ENCODE measurements around the gene WDFY4.

The WDFY4 gene

DNA sequence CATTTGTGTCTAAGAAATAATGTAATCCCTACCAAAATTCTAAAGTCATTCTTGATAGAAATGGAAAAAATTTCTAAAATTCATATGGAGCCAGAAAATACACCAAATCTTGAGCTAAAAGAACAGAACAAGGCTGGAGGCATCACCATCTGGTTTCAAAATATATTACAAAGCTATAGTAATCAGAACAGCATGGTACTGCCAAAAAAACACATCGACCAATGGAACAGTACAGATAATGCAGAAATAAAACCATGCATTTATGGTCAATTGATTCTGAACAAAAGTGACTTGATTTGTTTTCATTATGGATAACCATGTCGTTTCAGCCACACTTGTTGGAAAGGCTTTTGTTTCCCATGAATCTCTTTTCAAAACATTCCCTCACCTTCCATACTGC is 7.0 kb upstream of the WDFY4 start (continued):
- TF ChIP-seq, protein P1, sequence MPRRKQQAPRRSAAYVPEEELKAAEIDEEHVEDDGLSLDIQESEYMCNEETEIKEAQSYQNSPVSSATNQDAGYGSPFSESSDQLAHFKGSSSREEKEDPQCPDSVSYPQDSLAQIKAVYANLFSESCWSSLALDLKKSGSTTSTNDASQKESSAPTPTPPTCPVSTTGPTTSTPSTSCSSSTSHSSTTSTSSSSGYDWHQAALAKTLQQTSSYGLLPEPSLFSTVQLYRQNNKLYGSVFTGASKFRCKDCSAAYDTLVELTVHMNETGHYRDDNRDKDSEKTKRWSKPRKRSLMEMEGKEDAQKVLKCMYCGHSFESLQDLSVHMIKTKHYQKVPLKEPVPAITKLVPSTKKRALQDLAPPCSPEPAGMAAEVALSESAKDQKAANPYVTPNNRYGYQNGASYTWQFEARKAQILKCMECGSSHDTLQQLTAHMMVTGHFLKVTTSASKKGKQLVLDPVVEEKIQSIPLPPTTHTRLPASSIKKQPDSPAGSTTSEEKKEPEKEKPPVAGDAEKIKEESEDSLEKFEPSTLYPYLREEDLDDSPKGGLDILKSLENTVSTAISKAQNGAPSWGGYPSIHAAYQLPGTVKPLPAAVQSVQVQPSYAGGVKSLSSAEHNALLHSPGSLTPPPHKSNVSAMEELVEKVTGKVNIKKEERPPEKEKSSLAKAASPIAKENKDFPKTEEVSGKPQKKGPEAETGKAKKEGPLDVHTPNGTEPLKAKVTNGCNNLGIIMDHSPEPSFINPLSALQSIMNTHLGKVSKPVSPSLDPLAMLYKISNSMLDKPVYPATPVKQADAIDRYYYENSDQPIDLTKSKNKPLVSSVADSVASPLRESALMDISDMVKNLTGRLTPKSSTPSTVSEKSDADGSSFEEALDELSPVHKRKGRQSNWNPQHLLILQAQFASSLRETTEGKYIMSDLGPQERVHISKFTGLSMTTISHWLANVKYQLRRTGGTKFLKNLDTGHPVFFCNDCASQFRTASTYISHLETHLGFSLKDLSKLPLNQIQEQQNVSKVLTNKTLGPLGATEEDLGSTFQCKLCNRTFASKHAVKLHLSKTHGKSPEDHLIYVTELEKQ (tag by site-specific recombination; IDR thresholded peaks at IDR 0.05; ENCODE audit: borderline replicate concordance), result no peak
- TF ChIP-seq, protein P2, sequence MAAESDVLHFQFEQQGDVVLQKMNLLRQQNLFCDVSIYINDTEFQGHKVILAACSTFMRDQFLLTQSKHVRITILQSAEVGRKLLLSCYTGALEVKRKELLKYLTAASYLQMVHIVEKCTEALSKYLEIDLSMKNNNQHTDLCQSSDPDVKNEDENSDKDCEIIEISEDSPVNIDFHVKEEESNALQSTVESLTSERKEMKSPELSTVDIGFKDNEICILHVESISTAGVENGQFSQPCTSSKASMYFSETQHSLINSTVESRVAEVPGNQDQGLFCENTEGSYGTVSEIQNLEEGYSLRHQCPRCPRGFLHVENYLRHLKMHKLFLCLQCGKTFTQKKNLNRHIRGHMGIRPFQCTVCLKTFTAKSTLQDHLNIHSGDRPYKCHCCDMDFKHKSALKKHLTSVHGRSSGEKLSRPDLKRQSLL (tag by site-specific recombination; IDR thresholded peaks at IDR 0.05), result no peak
- TF ChIP-seq ZNF155 (tag by site-specific recombination; IDR thresholded peaks at IDR 0.05), result no peak

DNA sequence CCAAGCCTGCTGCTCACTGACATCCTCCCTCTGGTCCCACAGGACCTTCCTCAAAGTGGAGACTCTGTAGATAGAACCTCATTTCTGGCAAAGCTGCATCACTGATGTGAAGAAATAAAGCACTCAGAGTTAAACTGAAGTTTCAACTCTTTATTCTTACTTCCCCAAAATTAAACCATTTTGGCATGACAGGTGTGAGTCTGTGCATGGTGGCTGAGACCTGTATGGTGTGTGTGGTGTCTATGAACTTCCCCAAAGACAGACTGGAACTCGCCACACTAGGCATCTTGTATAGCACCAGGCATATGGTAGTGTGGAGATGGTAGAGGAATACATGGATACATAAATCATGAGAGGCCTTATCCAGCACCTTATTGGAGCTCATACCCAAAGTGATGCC is 6.6 kb upstream of the WDFY4 start:
- no peak overlapping the region for H3K27ac ChIP-seq (ENCODE audit: extremely low read depth, low read depth, low read length)
- H3K4me1 ChIP-seq (ENCODE audit: control insufficient read depth, insufficient read depth, low read length), result no peaks in the 10 kb centered on the region
- TF ChIP-seq, protein P3, sequence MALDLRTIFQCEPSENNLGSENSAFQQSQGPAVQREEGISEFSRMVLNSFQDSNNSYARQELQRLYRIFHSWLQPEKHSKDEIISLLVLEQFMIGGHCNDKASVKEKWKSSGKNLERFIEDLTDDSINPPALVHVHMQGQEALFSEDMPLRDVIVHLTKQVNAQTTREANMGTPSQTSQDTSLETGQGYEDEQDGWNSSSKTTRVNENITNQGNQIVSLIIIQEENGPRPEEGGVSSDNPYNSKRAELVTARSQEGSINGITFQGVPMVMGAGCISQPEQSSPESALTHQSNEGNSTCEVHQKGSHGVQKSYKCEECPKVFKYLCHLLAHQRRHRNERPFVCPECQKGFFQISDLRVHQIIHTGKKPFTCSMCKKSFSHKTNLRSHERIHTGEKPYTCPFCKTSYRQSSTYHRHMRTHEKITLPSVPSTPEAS (tag by site-specific recombination; IDR thresholded peaks at IDR 0.05), result no peak
- TF ChIP-seq ZNF621 (tag by site-specific recombination; IDR thresholded peaks at IDR 0.05) (no peak), ZBTB20 (tag by site-specific recombination; IDR thresholded peaks at IDR 0.05) (no peak), ZXDB (tag by site-specific recombination; IDR thresholded peaks at IDR 0.05) (no peak), ZNF707 (tag by site-specific recombination; IDR thresholded peaks at IDR 0.05) (no peak), ZSCAN16 (tag by site-specific recombination; IDR thresholded peaks at IDR 0.05) (no peak), ZNF658 (tag by site-specific recombination; IDR thresholded peaks at IDR 0.05) (no peak), ZNF223 (tag by site-specific recombination; IDR thresholded peaks at IDR 0.05) (no peak), ZBTB17 (tag by site-specific recombination; IDR thresholded peaks at IDR 0.05) (no peak)
- TF ChIP-seq, protein P4, sequence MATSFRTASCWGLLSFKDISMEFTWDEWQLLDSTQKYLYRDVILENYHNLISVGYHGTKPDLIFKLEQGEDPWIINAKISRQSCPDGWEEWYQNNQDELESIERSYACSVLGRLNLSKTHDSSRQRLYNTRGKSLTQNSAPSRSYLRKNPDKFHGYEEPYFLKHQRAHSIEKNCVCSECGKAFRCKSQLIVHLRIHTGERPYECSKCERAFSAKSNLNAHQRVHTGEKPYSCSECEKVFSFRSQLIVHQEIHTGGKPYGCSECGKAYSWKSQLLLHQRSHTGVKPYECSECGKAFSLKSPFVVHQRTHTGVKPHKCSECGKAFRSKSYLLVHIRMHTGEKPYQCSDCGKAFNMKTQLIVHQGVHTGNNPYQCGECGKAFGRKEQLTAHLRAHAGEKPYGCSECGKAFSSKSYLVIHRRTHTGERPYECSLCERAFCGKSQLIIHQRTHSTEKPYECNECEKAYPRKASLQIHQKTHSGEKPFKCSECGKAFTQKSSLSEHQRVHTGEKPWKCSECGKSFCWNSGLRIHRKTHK (tag by site-specific recombination; IDR thresholded peaks at IDR 0.05), result no peak
- TF ChIP-seq, protein P5, sequence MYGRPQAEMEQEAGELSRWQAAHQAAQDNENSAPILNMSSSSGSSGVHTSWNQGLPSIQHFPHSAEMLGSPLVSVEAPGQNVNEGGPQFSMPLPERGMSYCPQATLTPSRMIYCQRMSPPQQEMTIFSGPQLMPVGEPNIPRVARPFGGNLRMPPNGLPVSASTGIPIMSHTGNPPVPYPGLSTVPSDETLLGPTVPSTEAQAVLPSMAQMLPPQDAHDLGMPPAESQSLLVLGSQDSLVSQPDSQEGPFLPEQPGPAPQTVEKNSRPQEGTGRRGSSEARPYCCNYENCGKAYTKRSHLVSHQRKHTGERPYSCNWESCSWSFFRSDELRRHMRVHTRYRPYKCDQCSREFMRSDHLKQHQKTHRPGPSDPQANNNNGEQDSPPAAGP (tag by site-specific recombination; IDR thresholded peaks at IDR 0.05), result no peak
- TF ChIP-seq, protein P6, sequence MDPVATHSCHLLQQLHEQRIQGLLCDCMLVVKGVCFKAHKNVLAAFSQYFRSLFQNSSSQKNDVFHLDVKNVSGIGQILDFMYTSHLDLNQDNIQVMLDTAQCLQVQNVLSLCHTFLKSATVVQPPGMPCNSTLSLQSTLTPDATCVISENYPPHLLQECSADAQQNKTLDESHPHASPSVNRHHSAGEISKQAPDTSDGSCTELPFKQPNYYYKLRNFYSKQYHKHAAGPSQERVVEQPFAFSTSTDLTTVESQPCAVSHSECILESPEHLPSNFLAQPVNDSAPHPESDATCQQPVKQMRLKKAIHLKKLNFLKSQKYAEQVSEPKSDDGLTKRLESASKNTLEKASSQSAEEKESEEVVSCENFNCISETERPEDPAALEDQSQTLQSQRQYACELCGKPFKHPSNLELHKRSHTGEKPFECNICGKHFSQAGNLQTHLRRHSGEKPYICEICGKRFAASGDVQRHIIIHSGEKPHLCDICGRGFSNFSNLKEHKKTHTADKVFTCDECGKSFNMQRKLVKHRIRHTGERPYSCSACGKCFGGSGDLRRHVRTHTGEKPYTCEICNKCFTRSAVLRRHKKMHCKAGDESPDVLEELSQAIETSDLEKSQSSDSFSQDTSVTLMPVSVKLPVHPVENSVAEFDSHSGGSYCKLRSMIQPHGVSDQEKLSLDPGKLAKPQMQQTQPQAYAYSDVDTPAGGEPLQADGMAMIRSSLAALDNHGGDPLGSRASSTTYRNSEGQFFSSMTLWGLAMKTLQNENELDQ (tag by site-specific recombination; IDR thresholded peaks at IDR 0.05; ENCODE audit: low read depth), result no peak
- H3K9me3 ChIP-seq (ENCODE audit: control insufficient read depth, insufficient read depth, low read depth, low read length), result no peaks in the 10 kb centered on the region
- POLR2A ChIA-PET, result no interaction called here
- CTCF ChIA-PET, result no interaction called here
- no peaks in the 10 kb centered on the region for H3K36me3 ChIP-seq (ENCODE audit: control insufficient read depth in 2 of 2, insufficient read depth in 1 of 2, low read length in 2 of 2)
- no peak overlapping the region for H3K4me3 ChIP-seq (ENCODE audit: low read depth, low read length)

All from HEK293 (cell line).